T1000 (cell line): ENCODE data around the gene LCA5L.

Experiments
- DNase-seq: peaks from one replicate; lab custom pipeline; 2025; ENCODE audit warnings: mixed read lengths; lab: John Stamatoyannopoulos, UW

LCA5L gene

DNA sequence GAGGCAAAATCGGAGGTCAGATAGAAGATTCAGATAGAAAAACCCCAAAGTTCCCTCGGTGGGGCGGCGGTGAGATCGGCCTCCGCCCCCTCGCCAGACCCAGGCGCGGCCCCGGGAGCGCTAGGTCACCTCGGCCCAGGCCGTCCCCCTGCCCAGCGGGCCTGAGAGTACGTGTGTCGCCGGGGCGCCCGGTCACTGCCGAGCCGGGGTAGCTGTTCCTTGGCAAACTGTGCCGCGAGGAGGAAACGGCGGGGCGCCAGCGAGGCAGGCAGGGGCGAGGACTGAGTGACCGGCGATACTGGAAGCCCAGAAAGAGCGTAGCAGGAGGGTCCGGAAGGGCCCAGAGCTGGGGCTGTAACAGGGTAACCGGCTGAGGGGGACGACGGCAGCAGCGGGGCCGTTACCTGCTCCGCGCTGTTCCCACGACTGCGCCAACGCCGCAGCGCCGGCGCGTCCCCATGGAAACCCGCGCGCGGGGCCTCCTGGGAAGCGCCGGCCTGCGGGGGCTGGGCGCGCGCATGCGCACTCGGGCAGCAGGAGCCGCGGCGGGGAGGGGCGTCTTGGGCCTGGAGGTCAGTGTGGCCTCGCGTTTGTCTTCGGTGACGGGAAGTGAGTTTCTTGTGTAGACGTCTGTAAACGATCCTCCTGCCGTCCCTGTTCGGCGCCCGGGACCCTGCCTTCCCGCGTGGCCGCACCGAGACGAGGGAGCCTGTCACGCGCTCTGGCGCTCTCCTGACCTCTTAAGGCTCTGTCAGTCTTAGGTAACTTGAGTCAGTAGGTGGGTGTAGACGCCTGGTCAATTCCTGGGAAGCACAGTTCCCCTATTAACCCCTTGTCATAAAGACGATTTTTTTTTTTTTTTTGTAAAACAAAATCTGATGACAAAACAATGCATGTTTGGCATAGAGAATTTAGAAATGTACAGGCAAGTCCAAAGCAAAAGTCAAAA lies at the start of gene LCA5L:
Gene LCA5L (minus strand): TSS at position 458 of the 949 bp plus-strand sequence. CDS start 17,285 bp downstream, outside the sequence.
- DNase-seq: peak; percentile 82

DNA sequence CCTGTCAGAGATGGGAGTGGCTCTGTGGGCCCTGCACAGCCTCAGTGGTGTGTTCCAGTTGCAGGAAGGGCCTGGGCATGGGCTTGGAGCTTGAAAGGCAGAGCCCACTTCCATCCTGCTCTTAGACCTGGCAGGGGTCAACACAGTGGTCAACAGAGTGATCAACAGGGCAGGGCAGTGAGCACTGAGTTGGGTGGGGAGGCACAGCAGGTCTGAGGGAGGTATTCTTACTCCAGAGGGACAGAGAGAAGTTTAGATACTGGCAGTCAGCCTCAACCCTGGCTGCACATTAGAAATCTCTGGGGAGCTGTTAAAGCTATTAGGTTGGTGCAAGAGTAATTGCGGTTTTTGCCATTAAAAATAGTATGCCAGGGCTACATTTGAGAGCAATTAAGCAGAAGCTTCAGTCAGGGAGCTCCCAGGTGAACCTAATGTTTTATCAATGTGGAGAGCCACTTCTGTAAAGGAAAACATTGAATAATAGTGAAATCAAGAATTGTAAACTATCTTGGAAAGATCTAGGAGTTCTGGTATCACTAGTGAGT lies 43.9 kb upstream of the LCA5L start:
- DNase-seq: no peak

DNA sequence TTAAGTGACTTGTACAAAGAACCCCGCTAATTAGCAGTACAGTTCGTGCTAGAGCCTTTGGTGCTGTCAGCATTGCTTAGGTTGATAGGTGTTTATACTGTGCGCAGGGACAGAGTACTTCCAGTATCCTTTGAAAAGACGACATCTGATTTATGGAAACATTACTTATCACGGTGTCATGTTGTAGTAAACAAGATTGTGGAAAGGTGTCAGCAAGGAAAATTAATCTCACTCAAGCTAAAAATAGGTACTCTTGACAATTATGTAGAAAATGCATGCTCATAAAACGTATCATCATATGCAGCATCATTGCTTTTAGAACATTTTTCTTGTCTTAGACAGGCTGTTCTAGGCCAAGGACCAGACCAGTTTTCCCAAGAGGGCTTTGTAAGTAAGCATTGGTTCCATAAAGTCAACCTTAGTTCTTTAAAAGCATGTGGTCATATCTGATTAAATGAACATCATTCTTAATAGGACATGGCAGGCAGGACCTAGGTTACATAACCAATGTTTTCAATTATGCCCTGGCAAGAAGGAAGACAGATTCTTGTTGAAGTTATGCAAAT lies 39.2 kb upstream of the LCA5L start:
- no peak for DNase-seq

DNA sequence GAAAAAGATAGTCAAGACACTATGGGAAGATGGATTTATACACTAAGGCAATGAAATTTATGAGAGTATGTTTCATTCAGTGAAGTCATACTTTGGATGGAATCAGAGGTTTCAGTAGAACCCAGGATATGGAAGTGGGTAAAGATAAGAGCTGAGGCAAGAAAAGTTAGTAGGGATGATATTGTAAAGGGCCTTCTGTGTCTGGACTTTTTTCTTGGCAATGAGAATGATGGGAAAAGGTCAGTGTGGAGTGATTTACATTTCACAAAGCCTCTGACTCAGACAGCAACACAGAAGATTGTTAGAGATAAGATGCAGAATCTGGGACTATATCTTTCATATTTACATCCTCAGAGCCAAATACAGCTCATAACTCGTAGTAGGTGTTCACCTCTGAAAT lies 38.3 kb upstream of the LCA5L start:
- DNase-seq: no peak

DNA sequence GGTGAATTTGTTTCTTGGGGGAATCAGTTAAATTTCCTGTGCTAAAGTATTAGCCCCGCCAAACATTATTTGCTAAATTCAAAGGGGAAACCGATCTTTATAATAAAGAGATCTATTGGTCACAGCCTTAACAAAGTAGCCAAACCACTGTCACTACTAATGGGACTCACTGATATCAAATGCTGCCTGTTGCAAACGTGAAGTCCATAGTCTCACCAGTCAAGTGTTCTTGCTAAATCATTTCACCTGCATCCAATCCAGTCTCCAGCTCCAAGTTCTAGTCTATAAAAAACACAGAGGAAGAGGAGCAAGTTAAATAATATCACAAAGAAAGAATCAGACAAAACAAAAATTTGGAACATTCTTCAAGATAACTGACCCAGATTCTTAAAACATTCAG lies 36.3 kb upstream of the LCA5L start:
- no peak for DNase-seq

DNA sequence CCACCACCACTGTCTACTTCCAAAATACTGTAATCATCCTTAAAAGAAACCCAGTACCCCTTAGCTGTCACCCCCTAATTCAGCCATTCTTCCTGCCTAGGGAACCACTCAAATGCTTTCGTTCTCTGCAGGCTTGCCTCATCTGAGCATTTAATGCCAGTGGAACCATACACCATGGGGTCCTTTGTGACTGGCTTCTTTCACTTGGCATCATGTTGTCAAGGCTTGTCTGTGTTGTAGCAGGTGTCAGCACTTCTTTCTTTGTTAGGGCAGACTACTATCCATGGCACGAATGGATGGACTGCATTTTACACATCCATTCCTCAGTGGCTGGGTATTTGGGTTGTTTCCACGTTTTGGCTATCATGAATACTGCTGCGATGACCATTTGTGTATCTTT lies 34.7 kb upstream of the LCA5L start:
- no peak for DNase-seq

DNA sequence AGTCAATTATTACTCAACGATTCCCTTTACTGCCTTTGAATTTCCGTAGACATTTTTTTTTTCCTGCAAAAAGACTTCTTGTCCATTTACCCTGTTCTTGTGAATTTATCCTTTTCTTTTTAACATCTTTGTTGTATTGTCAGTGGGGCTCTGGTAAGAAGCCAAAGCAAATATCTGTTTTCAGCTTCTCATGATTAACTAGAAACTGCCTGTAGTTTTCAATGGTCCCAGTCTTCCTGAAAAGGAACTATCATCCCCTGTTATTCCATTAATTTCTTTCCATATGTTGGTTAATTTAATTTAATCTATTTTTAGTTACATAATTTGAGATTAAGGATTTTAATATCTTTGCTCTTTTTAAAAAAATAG lies 34.2 kb upstream of the LCA5L start:
- no peak for DNase-seq

DNA sequence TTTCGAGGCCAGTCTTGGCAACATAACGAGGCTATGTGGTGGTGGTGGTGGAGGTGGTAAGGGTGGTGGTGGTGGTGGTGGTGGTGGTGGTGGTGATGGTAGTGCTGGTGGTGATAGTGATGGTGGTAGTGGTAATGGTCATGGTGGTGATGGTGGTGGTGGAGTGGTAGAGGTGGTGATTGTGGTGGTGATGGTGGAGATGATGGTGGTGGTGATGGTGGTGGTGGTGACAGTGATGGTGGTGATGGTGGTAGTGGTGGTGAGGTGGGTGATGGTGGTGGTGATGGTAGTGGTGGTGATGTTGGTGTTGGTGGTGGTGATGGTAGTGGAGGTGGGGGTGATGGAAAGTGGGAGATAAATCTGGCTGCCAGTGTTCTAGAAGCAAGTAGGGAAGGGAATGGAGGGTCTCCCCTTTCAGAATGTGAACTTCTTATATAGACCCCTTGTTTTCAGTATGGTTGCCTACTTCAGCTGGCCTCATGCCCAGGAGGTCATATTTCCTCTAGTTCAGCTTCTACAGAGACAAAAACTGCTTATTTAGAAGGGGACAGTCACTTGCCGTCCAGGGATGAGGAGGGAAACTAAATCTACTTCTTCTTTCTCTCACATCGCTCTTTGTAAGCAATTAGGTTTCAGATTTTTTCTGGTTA lies 33.7 kb upstream of the LCA5L start:
- DNase-seq: no peak

DNA sequence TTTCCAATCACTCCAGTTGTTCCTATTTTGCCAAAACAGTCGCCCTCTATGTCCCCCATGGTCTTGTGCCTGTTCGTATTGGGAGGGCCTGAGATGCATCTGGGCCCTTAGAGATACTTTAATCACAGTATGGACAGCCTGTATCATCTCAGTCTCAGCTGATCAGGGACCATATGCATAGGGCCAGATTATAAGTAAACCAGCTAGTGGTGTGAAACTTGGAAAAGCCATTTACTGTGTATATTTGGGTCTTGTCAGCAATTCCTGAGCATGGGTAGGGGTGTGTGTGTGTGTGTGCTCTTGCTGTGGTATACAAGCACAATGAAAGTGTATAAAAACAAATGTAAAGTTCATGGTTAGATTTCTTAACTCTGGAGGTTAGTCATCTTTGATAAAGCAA lies 29.0 kb upstream of the LCA5L start:
- DNase-seq: no peak

DNA sequence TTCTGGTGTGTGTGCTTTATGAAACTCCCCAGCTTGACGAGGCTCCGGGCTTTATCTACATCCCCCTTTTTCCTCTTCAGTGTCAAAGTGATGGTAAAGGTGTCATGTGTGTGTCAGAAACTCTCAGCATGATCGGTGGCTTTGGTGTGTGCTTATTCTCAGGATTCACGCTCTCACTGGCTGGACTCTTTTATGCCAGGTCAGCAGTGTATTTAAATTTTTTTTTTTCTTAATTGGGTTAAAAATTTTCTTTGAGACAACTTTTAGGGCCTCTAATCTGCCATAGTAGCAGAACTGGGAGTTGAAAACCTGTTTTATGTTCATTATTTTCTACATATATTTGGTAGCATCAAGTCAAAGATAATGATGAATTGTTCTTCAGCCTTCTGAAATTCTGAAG lies 27.2 kb upstream of the LCA5L start:
- DNase-seq: no peak

DNA sequence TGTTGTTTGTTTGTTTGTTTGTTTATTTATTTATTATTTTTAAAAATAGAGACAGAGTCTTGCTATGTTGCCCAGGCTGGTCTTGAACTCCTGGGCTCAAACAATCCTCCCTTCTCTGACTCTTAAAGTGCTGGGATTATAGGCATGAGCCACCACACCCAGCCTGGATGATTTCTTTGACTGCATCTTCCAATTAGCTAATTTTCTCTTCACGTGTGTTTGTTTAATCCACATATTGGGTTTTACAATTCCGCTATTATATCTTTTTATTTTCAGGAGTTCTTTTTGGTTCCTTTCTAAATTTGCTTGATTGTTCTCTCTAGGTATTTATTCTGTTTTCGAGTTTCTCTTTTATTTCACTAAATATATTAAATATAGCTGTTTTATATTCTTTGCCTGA lies 26.0 kb upstream of the LCA5L start:
- no peak for DNase-seq

DNA sequence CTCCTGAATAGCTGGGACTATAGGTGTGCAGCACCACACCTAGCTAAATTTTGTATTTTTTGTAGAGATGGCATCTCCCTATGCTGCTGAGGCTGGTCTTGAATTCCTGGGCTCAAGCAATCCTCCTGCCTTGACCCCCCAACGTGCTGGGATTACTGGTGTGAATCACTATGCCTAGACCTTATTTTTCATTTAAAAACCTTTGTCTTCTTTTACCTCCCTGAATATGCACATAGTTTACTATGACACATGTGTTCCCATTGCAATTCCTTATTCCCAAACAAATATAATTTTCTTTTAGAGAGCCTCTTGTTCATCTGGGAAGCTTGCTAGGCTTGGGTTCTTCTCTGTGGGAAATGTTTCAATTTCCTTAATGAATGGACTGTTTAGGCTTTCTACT lies 23.0 kb upstream of the LCA5L start:
- DNase-seq: no peak

DNA sequence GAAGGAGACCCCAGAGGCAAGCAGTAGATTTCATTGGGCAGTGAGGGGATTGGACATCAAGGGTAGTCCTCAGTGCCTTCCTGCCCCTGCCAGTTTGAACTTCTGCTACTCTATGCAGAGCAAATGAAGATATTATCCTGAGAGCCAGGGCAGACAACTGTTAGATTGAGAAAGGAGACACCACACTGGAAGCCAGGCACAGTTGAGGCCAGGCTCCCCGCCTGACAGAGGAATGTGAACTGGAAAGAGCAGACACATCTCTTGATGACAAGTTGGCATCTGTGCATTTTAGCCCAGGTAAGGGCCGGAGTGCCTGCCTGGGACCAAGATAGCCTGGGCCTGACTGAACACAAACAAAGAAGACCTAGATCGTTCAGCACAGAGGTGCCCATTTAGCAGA lies 22.2 kb upstream of the LCA5L start:
- DNase-seq: no peak

DNA sequence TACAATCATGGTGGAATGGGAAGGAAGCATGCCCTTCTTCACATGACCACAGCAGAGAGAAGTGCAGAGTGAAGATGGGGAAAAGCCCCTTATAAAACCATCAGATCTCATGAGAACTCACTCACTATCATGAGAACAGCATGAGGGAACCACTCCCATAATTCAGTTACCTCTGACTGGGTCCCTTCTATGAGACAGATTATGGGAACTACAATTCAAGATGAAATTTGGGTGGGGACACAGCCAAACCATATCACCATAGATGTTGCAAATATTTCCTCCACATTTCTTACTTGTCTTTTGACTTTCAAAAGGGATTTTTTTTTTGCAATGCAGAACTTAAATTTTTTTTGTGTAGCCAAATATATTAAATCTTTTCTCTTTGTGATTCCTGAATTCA lies 21.0 kb upstream of the LCA5L start:
- DNase-seq: no peak

DNA sequence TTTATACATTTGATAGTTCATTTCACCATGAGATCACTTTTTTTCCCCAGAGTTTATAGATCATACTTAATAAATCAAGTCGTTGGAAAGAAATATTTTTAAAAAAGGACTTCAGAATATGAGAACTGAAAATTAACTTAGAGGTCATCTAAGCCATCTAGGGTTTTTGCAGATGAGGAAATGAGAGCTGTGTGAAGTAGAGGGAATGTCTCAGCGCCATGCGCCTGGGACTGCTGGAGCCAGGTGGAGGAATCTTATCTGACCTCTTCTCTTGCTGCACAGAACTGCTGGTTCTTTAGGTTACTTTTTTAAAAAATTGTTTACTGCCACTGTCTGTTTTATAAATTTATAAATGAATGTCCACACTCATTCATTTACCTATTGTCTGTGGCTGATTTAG lies 17.7 kb upstream of the LCA5L start:
- DNase-seq: no peak

DNA sequence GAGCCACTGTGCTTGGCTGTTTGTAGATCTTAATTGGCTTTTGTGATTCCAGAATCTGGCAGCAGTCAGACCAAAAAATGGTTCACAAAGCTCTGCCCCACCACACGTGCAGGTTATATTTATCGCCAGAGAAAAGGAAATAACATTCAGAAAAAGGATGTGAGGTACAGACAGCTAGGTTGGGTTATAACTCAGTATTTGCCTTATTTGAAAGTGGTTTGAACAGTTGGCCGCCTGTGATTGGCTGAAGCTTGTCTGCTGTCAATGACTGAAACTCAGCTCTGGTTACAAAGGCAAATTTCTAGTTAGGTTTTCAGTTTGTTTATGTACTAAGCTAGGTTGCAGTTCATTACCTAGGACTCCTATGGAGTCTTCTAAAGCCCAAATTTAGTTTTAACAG lies 15.8 kb upstream of the LCA5L start:
- no peak for DNase-seq

DNA sequence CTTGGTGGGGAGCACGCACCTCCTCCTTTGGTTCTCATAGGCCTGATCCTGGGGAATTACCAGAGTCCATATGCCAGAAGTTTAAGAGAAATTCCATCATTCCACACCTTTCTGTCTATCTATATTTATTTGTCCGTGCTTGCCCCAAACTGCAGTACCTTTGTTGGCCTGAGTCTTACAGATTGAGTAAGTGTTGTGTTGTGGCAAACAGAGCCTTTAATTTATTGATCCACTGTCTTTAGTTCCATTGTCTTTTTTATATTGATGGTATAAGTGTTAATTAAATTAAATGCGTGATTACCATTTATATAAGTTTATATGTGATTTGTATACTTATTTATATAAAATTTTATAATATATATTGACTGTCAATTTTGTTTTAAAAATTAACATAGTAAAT lies 11.1 kb upstream of the LCA5L start:
- no peak for DNase-seq

DNA sequence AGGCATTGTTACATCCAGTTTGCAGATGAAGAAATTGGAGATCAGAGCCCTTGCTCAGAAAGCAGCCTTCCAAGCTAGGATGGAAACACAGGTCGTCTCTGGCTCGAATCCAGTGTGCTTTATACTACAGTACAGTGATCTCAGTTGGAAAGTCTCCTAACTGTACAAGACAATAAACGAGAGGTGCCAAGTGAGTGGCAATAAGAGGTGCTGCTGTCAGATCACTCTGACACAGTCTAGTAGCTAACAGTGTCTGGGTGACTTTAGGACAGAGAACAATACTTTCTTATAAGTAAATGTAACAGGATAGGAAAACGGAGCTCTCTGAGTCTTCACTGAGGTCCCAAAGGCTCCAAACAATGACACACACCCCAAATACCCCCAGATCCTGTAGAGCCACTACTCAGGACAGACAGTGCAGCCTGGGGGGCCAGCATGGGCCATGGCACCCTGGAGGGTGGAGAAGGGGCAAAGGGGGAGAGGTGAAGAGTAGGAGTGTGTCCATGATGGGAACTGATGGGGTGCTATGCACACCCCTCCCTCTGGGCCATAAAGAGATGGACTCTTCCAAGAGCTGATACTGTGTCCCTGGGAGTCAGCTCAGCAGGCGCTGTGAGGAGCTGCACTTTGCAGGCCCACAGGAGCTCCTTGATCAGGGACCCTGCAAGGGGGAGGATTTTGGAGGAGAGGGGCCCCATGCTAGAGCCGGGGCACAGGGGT lies 9.5 kb upstream of the LCA5L start:
- DNase-seq: no peak

DNA sequence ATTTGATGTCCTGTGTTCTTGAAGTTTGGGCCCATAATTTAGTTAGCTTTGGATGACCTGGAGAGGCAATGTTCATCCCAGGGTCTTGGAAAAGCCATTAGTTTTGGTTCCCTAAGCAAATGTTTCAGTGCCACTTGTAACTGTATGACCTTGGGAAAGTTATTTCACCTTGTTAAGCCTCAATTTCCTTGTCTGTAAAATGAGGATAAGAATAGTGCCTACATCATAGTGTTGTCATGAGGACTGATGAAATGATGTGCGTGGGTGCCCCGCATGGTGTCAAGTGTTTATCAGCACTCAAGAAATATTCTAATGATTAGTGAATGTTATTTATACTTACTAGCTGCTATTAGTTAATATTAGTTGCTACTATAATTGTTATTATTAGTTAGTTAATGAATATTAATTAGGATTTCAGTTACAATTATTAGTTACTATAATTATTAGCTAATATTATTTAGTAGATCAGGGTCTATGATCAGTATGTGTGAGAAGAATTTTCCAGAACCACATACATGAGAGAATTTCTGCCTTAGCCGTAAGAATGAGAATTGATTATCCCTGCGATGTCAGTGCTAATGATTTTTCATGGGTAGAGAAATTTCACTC lies 8.1 kb upstream of the LCA5L start:
- DNase-seq: no peak

DNA sequence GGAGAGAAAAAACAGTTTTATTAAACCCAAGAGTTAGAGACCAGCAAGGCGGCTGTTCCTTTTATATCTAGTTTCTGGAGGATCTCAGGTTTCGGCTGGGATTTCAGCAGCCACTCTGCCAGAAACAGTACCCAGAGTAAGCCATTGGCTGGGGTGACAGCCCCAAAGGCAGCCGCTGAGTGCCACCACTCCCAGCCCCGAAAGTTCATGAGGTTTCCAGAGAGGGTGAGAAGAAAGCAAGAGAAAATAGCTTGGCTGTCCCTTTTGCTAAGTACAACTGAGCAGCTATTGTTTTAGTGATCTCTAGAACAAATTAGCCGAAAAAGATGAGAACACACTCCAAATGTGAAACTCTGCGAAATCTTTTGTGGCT lies 7.4 kb upstream of the LCA5L start:
- DNase-seq: no peak

DNA sequence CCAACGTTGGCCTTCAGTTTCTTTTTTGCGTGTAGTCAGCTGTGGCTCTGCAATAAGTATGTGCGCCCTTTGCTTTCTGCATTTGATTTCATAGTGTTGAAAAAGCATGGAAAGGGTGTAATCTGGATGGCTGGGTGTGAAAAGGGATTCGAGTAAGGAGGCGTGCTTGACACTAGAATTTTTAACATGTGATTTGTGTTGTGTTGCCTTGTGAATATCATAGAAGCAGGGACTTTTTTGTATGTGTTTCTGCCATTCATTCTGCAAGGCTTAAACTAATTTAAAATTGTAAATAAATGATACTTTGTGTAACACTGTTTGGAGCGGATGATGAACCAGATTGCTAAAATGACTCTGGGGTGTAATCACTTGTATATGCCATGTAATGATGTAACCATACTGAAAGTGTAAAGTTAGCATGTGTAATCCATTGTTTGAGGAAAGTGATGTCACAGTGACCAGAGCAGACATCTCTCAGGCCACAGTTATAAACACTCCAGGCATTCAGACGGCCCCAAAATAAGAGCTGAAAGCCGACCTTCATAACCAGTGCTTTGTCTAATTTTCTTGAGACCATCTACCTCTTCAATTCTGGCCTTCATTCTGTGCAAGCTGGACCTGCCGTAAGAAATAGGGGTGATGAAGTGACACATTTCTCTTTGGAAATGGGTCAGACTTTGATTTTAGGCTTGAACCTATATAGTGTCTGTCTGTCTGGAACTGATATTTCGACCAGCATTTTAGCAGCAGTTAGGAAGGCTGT lies 6.8 kb upstream of the LCA5L start:
- DNase-seq: no peak
